Stimulated activated CD8-positive, alpha-beta memory T cell treated with anti-CD3 and anti-CD28 coated beads, Interleukin-4, amount 100 ng/mL, for 4 hours (primary cell): ENCODE results near the gene DNAH6.
"Not testable (repeated sequence)": the region's sequence is repeated elsewhere in the genome, so short reads cannot be mapped to it uniquely, and the experiment has no call there.

Source experiments
- DNase-seq, 2 donors: peaks; one replicate each; pipeline ENCODE4 v3.0.0-alpha.2; 2020; ENCODE audit warnings: low read depth in 2 of 2, low spot score in 1 of 2

Gene DNAH6

DNA sequence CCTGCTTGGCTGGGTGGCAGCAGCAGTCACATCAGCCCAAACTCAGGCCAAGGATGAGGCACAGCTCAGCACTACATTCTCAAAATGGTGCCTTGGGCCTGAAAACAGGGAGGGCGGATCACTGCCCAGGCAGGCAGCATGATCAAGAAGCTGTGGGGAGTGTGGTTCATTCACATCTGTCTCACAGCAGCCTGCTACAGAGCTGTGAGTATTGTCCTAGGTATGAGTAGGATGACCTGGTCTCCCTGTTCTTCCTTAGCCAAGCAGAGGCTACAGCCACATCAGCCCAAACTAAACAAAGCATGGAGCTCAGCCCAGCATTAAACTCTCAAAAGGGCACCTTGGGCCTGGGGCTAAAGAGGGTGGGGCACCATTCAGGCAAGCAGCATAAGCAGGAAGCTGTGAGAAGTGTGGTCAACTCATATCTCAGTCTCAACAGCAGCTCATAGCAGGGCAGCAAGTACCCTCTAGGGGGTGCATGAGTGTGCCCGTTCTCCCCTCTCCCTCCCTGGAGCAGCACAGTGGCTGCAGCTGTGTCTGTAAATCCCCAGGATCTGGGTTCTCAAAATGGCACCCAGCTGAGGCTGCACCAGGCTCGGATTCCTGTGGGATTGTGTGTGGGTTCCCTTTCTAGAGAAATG lies 225.0 kb downstream of the DNAH6 start:
- no peak for DNase-seq

DNA sequence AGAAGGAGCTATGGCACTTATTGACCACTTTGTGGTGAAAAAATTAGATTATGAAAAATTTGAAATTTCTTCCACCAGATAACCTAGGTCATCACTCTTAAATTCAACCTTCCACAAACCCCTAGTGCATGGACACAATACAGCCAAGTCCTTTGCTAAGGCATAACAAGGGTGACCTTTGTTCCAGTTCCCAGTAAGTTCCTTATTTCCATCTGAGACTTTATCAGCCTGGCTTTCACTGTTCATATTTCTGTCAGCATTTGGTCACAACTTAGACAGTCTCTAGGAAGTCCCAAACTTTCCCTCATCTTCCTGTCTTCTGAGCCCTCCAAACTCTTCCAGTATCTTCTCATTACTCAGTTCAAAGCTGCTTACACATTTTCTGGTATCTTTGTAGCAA lies 232.0 kb downstream of the DNAH6 start:
- no peak for DNase-seq

DNA sequence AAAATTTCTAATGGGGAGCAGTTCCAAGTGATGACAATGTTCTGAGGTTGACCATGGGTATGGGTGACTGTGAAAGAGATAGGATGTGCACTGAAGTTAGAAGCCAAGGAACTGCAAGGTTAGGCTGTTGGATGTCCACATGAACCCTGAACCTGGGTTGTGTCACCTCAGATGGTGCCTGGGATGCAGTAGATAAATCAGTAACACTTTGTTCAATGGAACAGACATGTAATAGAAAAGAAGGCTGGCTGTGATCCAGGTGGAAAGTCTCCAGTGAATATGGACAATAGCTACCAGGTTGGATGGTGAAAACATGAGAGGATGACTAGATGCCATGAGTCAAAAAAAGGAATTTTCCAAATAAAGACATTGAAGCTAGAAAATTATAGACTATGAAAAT lies 233.1 kb downstream of the DNAH6 start:
- no peak for DNase-seq

DNA sequence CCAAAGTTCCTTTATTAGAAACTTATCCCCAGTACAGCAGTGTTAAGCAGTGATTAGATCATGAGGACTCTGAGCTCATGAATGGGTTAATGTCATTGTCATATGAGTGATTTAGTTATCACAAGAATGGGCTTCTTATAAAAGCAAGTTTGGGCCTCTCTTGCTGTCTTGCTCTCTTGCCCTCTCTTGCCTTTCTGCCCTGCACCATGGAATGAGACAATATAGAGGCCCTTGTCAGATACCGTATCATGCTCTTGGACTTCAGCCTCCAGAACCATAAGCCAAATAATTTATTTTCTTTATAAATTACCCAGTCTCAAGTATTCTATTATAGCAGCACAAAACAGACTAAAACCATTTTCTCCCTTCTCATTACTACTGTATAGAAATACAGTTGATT lies 238.8 kb downstream of the DNAH6 start:
- no peak for DNase-seq

DNA sequence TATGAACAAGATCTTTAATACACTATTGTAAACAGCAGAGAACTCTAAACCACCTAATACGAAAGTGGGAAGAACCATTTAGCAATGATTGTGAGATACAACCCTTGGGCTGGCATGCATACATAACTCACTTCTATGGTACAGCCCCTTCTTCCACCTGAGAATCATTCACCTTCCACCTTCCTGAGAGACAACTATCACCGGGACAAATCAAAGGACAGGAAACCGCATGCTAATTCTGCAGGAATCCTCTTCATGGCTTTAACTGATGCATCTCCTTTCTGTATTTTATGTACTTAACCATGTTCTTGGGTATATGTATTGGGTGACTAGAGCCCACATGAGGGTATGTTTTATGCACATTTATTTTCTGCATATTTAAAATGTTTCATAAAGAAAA lies 241.3 kb downstream of the DNAH6 start:
- DNase-seq, result no peak

DNA sequence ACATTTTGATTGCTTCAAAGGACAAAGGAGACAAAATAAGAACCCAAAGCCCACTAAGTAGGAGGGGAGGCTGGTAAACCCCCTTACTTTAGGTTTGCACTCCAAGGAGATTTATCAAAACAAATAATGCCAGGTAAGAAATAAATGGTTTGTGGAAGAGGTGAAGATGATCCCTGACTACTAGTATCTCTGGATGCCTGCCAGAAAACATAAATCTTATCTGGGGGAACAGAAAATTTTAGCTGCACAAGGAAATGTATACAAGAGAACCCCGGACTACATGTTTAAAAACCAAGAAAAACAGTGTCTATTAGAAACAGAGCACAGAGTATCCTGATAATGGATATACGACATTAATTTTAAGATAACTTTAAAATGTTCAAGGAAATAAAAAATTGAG lies 250.5 kb downstream of the DNAH6 start:
- no peak for DNase-seq

DNA sequence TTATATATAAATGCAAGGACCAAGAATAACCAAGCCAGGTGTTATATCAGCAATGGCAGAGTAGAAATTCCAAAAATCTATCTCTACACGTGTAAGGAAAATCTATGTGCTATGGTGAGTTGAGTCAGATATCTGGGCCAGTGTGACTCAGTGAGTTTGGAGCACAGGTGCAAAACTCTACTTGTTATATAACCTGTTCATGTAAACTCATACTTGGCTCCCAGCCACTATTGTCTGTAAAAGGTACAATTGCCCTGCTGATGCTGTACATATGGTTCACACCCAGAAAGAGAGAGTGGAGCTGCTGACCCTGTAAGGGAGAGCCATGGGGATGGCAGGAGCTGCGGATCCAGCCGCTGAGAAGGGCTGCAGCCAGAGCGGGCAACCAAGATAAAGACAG lies 252.5 kb downstream of the DNAH6 start:
- no peak for DNase-seq

DNA sequence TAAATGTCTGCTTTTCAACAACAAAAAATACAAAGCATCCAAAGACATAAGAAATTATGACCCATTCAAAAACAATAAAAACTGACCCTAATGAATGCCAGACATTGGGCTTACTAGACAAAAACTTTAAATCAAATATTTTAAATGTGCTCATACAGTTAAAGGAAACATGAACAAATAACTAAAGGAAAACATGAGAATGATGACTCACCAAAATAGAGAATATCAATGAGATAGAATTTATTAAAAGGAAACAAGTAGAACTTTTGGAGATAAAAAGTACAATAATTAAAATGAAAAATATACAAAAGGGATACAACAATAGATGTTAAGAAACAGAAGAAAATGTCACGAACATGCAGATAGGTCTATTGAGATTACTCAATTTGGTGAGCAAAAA lies 254.0 kb downstream of the DNAH6 start:
- DNase-seq, result no peak

DNA sequence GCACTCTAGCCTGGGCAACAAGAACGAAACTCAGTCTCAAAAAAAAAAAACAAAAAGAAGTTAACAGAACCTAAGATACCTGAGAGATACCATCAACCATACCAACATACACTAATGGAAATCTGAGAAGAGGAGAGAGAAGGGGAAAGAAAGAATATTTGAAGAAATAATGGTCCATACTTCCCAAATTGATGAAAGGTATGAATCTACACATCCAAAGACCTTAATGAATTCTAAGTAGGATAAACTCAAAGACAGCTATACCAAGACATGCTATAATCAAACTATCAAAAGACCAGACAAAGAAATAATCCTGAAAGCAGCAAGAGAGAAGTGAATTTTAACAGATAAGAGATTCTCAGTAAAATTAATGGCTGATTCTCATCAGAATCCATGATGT lies 255.0 kb downstream of the DNAH6 start:
- no peak for DNase-seq

DNA sequence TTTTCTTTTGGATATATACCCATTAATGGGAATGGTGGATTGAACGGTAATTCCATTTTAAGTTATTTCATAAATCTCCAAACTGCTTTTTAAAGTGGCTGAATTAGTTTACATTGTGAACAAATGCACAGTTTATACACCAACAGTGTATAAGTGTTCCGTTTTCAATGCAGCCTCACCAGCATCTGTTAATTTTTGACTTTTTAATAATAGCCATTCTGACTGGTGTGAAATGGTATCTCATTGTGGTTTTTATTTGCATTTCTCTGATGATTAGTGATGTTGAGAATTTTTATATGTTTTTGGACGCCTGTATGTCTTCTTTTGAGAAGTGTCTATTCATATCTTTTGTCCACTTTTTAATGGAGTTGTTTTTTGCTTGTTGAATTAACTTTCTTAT lies 257.3 kb downstream of the DNAH6 start:
- not testable (repeated sequence) for DNase-seq

DNA sequence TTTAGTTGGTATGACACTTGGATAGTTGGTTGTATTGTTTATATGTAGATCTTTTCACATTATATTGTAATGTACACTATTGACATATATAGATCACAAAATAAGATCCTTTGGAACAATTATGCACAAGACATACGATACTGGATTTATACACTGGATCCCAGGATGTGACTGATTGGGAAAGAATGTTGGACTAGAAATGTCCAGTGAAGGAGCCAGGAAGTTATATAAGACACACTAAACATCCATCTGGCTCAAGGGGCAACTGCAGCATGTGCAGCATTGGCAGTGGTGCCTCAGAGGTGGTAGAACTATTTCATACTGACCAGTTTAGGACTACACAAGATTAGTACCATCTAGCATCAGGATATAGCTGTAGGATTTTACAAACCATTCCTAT lies 259.7 kb downstream of the DNAH6 start:
- no peak for DNase-seq

DNA sequence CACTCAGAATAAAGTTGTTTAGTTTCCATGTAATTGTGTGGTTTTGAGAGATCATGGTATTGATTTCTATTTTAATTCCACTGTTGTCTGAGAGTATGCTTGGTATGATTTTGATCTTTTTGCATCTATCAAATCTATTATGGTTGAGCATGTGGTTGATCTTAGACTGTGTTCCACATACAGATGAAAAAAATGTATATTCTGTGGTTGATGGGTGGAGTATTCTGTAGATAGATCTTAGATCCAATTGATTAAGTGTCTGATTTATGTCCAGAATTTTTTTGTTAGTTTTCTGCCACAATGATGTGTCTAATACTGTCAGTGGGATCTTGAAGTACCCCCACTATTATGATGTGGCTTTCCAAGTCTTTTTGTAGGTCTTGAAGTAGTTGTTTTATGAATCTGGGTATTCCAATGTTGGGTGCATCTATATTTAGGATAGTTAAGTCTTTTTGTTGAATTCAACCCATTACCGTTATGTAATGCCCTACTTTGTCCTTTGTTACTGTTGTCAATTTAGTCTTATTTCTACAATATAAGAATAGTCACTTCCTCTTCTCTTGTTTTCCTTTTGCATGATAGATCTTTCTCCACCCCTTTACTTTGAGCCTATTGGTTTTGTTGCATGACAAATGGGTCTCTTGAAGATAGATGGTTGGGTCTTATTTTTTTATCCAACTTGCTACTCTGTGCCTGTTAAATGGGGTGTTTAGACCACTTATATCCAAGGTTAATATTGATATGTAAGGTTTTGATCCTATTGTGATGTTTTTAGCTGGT lies 262.8 kb downstream of the DNAH6 start:
- DNase-seq, result no peak

DNA sequence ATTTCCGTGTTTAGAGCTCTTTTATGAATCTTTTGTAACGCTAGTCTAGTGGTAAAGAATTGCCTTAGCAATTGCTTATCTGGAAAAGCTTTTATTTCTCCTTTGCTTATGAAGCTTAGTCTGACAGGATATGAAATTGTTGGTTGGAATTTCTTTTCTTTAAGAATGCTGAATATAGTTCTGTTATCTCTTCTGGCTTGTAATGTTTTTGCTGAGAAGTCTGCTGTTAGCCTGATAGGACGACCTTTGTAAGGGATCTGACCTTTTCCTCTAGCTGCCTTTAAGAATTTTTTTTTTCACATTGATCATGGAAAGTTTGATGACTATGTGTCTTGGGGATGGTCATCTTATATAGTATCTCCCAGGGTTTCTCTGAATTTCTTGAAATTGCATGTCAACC lies 263.5 kb downstream of the DNAH6 start:
- DNase-seq, result no peak

DNA sequence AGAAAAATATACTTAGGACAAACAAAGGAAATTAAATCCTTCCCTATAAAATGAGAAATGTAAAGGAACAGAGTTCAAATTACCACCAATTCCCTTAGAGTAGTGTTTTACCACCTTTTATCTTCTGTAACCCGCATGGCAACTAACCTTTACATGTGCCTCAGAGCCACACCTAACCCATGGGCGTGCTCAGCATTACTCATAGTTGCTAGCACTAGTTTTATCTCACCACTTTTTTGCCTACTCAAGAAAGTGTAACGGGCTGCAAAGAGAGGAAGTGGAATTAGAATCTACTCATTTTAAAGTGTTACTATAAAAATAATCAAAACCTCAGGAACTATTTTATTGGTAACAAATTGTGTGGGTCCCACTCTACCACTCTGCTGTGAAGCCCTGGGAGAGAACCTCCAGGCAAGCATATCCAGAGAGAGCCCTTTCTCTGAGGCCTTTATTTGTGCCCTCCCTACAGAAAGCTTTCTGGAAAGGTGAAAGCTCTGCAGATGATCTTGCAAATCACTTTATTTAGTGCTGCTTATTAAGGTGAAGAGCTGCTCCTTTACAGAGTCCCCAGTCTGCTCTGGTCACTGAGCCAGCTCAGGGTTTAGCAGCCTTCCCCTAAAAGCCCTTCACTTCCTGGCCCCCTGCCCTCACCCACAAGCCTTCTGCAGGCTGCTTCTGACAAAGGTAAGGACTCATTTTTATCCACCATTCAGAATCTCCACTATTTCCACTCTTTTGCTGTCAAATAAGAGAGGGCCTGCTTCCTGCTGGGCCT lies 265.8 kb downstream of the DNAH6 start:
- DNase-seq, result peak in 1 of 2 donors; percentile 44

DNA sequence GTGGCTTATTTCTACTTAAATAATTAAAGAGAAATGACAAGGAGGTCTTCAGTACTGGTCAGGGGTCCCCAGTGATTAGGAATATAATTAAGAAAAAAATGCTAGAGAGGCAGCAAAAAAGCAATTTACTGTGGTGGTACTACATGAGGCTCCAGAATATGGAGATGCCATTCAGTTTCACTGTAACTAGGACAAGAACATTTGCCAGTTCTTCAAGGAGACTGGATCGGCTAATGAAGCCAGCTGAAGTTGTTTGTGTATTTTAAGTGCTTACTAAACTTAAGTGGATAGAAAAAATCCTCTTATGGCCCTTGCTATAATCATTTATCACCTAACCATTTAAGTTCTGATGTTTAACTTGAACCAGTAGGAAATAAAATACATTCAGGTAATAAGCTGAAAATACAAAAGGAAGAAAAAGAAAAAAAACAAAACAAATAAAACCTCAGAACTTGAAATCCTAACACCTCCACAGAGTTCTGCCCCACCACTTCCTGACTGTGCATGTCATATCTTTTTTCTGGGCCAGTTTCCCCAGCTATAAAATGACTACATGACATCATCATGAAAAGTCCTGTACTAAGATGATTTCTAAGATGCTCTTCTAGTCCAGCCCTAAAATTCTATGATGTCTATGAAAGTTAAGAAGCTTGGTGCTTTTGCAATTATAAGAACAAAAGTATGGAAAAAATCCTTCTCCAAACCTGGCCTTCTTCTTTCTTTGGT lies 266.6 kb downstream of the DNAH6 start:
- DNase-seq, result peak in 1 of 2 donors; percentile 19

DNA sequence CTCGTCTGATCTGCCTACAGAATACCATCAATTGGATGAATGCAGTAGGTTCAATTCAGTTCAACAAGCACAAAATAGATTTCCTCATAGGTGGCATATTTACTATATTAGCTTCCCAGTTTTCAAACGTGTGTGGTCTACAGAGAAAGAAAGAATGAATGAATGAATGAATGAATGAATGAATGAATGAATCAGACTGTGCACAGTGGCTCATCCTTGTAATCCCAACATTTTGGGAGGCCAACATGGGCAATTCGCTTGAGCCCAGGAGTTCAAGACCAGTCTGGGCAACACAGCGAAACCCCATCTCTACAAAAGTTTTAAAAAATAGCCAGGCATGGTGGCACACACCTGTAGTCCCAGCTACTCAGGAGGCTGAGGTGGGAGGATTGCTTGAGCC lies 269.7 kb downstream of the DNAH6 start:
- no peak for DNase-seq

DNA sequence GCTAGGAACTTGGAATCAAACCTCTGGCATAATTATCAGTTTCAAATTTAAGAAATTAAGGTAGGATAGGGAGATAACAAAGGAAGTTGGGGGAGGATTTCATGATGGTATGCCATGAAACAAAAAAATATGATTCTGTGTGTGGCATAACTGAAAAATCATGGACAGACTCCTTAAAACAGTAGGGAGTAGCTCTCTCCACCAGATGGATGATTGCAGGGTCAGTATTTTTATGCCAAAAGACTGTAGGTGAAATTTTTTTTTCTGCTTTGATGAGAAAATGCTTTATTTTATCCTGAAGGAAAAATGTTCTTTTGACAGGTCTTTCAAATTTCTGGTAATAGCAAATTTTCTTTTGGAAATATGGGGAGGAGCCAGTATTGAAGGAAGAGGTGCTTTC lies 270.3 kb downstream of the DNAH6 start:
- no peak for DNase-seq

DNA sequence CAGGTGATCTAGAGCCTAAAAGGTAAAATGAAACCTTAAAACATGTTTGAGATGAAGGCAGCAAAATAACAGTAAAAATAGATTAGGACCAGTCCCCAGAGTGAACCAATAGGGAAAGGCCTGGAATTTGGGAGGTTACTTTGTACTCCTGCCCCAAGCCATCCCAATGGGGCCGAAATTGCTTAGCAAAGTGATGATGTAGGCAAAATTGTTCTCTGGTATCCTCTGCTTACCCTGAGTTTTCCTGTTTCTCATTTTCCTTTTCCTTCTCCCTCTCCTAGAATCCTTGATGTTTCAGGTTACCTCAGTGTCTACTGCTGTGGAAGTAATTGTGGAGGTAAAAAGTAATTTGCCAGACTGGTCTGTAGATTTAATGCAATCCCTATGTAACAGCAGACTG lies 271.7 kb downstream of the DNAH6 start:
- DNase-seq, result no peak

DNA sequence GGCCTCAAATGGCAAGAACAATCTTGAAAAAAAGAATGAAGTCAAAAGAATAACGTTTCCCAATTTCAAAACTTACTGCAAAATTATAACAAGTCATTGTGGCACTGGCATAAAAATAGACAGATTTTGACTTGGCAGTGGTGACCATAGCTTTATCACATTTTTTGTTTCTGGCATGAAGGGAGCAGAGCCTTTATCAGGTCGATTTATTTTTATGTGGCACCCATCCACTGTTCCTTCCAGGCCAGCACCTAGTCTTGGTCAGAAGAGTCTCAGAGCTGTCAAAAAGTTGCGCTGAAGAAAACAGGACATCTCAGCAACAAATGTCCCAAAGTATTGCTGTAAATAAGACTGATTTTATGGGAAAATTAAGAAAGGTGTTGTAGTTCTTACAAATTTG lies 272.2 kb downstream of the DNAH6 start:
- DNase-seq, result no peak

DNA sequence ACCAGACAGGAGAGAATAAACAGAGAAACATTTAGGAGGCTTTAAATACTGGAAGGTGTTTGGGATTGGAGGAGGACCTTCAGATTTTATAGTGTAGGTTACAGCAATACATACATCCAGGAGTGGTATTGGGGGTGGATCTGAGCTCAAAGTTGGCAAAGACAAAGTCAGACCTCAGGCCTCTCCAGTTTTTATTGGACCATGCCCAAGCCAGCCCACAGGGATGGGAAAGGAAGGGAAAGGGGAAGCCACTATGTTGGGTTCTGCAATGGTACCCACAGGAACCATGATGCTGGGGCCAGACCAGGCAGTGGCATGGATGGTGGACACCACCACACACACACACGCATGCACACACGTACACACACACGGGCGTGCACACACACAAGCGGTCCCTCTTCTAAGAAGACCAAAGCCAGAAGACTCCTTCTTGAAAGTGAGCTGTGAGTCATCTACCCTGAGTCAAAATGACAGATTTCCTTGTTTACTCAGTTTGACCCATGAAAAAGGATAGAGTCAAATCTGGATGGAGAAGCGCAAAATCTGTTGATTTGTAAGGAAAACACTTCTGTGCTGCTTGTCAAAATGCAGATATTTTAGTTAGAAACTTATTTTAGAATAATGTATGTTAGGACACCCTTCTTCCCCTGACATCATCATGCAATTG lies 276.7 kb downstream of the DNAH6 start:
- DNase-seq, result no peak

DNA sequence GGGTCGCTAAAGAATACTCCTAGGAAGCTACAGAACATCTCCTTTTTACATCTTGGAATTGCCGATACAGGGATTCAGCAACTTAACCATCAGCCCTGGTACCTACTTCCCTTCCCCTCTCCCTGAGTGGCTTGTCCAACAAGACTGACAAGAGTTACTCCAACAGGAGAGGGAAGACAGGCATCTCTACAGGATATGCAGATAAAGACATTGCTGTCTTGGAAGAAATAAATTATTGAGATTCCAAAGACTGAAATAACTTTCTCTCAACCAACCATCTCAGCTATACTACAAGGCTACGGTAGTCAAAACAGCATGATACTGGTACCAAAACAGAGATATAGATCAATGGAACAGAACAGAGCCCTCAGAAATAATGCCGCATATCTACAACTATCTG lies 277.3 kb downstream of the DNAH6 start:
- no peak for DNase-seq
